WTC11 (cell line): ENCODE data around the gene NEMP2. TPM values are rescaled to one million over a fixed set of nuclear protein-coding genes. Genes with fewer than 3 reads are reported as not detected.
"Not testable (repeated sequence)": the region's sequence is repeated elsewhere in the genome, so short reads cannot be mapped to it uniquely, and the experiment has no call there.

Source experiments
- ATAC-seq: fragments of 200-7000 bp; cut with Tn5 transposase; 2 replicates; pipeline ENCODE4 v1.10.0; 2021; ENCODE audit warnings: mild to moderate bottlenecking, moderate library complexity
- CTCF ChIA-PET: fragments of 300-600 bp; sonication (Branson Sonifier 250); formaldehyde crosslinking; loops from one replicate; lab custom pipeline; 2021; ENCODE audit warnings: antibody characterized with exemption; lab: Charles Lee
- POLR2A ChIA-PET: fragments of 350-600 bp; sonication (Branson Sonifier 250); formaldehyde crosslinking; loops from one replicate; lab custom pipeline; 2021; ENCODE audit warnings: antibody characterized with exemption; lab: Charles Lee
- DNase-seq: peaks from one replicate; pipeline ENCODE4 v3.0.0; 2021; ENCODE audit warnings: low spot score
- H3K27ac Mint-ChIP-seq: 2 replicates; pipeline ENCODE4 v1.8.0; 2021; ENCODE audit warnings: mixed read lengths
- H3K27me3 Mint-ChIP-seq: 2 replicates; pipeline ENCODE4 v1.8.0; 2021; ENCODE audit warnings: low read depth, mild to moderate bottlenecking, moderate library complexity, mixed read lengths
- H3K36me3 Mint-ChIP-seq: 2 replicates; pipeline ENCODE4 v1.8.0; 2021; ENCODE audit warnings: mixed read lengths
- H3K4me1 Mint-ChIP-seq: 2 replicates; pipeline ENCODE4 v1.8.0; 2022; ENCODE audit warnings: mixed read lengths
- H3K4me3 Mint-ChIP-seq: 2 replicates; pipeline ENCODE4 v1.8.0; 2021; ENCODE audit warnings: mild to moderate bottlenecking, moderate library complexity, mixed read lengths
- H3K9me3 Mint-ChIP-seq: 2 replicates; pipeline ENCODE4 v1.8.0; 2021; ENCODE audit warnings: mixed read lengths
- CBFB ChIP-seq: sonication (generic); formaldehyde crosslinking; IDR thresholded peaks from 2 replicates; pipeline ENCODE4 v1.8.1; 2022; ENCODE audit warnings: mild to moderate bottlenecking, low read depth, missing genetic modification reagents
- ELF4 ChIP-seq: sonication (generic); formaldehyde crosslinking; IDR thresholded peaks from 2 replicates; pipeline ENCODE4 v1.8.1; 2022; ENCODE audit warnings: low read depth, mild to moderate bottlenecking, moderate library complexity, missing genetic modification reagents
- FOXJ3 ChIP-seq: sonication (generic); formaldehyde crosslinking; IDR thresholded peaks from 2 replicates; pipeline ENCODE4 v1.9.0; 2021; ENCODE audit warnings: missing genetic modification reagents, mild to moderate bottlenecking, borderline replicate concordance
- GABPB1 ChIP-seq: sonication (generic); formaldehyde crosslinking; IDR thresholded peaks from 2 replicates; pipeline ENCODE4 v1.8.1; 2023; ENCODE audit warnings: mild to moderate bottlenecking, missing genetic modification reagents
- JAZF1 ChIP-seq: fragments of 250-450 bp; sonication (Bioruptor Pico); IDR thresholded peaks from 2 replicates; pipeline ENCODE4 v1.9.0; 2021; ENCODE audit warnings: moderate library complexity, mild to moderate bottlenecking, inconsistent platforms
- JUN ChIP-seq: sonication (generic); formaldehyde crosslinking; IDR thresholded peaks from 2 replicates; pipeline ENCODE4 v1.8.0; 2023; ENCODE audit warnings: mild to moderate bottlenecking, missing genetic modification reagents
- RORB ChIP-seq: fragments of 250-450 bp; sonication (Bioruptor Pico); IDR thresholded peaks from 2 replicates; pipeline ENCODE4 v1.9.0; 2021; ENCODE audit warnings: mild to moderate bottlenecking
- ZNF263 ChIP-seq: sonication (generic); formaldehyde crosslinking; IDR thresholded peaks from 2 replicates; pipeline ENCODE4 v1.8.1; 2022; ENCODE audit warnings: low read depth, mild to moderate bottlenecking, moderate library complexity, missing genetic modification reagents
- total RNA-seq: library from RNA; stranded (reverse); gene quantifications from 3 replicates; pipeline ENCODE4 v1.2.3, GENCODE V29; 2021
- TF ChIP-seq, protein P1 (sequence below): sonication (generic); formaldehyde crosslinking; IDR thresholded peaks from 2 replicates; pipeline ENCODE4 v1.8.1; 2023; ENCODE audit warnings: mild to moderate bottlenecking, missing genetic modification reagents
- TF ChIP-seq, protein P2 (sequence below): sonication (generic); formaldehyde crosslinking; IDR thresholded peaks from 2 replicates; pipeline ENCODE4 v1.8.1; 2023; ENCODE audit warnings: mild to moderate bottlenecking, missing genetic modification reagents, borderline replicate concordance
- TF ChIP-seq, protein P3 (sequence below): sonication (generic); formaldehyde crosslinking; IDR thresholded peaks from 2 replicates; pipeline ENCODE4 v1.8.1; 2022; ENCODE audit warnings: mild to moderate bottlenecking, moderate library complexity, missing genetic modification reagents
- TF ChIP-seq, protein P4 (sequence below): fragments of 250-450 bp; sonication (Bioruptor Pico); IDR thresholded peaks from 2 replicates; pipeline ENCODE4 v2.1.2; 2022; ENCODE audit warnings: mild to moderate bottlenecking, moderate library complexity
- TF ChIP-seq, protein P5 (sequence below): sonication (generic); formaldehyde crosslinking; IDR thresholded peaks from 2 replicates; pipeline ENCODE4 v1.8.1; 2022; ENCODE audit warnings: low read depth, missing genetic modification reagents, borderline replicate concordance

Gene NEMP2
- total RNA-seq, 1 experiment from 2014 or later = 7.2 TPM

DNA sequence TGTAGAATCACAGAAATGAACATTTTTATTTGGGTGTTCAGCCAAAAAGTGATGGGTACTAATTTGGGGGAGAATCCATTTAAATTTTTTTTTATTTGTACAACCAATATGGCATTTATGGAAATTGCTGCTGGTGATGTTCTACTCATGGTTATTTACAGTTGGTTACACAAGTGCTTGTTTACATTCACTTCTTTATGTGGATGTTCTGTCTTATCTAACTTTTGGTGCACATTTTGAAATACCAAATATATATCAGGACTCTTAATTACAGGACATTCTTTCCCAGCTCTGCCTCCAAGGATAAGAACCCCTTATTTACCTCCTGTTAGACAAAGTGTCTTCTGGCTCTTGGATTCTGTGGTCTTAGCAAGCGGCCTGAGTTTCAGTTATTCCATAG, 35.2 kb downstream of the NEMP2 start (continued):
- TF ChIP-seq ELF4 (CRISPR knock-in tag) = no peak
- TF ChIP-seq CBFB = no peak
- TF ChIP-seq, protein P1, sequence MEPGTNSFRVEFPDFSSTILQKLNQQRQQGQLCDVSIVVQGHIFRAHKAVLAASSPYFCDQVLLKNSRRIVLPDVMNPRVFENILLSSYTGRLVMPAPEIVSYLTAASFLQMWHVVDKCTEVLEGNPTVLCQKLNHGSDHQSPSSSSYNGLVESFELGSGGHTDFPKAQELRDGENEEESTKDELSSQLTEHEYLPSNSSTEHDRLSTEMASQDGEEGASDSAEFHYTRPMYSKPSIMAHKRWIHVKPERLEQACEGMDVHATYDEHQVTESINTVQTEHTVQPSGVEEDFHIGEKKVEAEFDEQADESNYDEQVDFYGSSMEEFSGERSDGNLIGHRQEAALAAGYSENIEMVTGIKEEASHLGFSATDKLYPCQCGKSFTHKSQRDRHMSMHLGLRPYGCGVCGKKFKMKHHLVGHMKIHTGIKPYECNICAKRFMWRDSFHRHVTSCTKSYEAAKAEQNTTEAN (CRISPR knock-in tag) = no peak

DNA sequence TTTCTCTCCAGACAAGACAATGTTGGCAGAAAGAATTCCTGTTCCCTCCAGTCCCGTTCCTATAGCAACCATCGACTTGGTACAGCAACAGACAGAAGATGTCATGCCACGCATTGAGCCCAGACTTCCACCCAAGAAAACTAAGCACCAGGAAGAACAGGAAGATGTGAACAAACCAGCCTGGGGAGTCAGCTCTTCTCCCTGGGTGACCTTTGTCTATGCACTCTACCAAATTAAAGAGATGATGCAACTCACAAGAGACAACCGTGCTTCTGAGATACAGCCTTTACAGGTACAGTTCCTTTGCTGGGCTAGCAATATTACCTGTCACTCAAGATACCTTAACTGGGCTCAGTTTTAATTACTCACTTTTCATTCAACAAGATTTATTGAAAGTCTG, 37.1 kb downstream of the NEMP2 start:
- DNase-seq = no peak
- no peak overlapping the region for H3K4me3 Mint-ChIP-seq

DNA sequence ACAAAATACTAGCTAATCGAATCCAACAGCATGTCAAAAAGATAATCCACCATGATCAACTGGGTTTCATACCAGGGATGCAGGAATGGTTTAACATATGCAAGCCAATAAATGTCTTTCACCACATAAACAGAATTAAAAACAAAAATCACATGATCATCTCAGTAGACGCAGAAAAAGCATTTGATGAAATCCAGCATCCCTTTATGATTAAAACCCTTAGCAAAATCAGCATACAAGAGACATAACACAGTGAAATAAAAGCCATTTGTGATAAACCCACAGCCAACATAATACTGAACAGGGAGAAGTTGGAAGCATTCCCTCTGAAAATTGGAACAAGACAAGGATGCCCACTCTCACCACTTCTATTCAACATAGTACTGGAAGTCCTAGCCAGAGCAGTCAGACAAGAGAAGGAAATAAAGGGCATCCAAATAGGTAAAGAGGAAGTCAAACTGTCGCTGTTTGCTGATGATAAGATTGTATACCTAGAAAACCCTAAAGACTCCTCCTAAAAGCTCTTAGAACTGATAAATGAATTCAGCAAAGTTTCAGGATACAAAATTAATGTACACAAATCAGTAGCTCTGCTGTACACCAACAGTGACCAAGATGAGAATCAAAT, 39.8 kb downstream of the NEMP2 start:
- H3K4me3 Mint-ChIP-seq, H3K27ac Mint-ChIP-seq, H3K27me3 Mint-ChIP-seq, POLR2A ChIA-PET, DNase-seq, ATAC-seq, CTCF ChIA-PET, H3K4me1 Mint-ChIP-seq: not testable (repeated sequence)
- peaks cover 22% of the 10 kb centered on the region for H3K9me3 Mint-ChIP-seq
- peaks cover 20% of the 10 kb centered on the region for H3K36me3 Mint-ChIP-seq

More for the DNA sequence above, 37.1 kb downstream of the NEMP2 start:
- Mint-ChIP-seq H3K4me1 (peaks cover 10% of the 10 kb centered on the region), H3K36me3 (peaks cover 12% of the 10 kb centered on the region), H3K9me3 (peaks cover 14% of the 10 kb centered on the region), H3K27ac (no peak overlapping the region), H3K27me3 (no peaks in the 10 kb centered on the region)
- ATAC-seq = no peak
- TF ChIP-seq, protein P2, sequence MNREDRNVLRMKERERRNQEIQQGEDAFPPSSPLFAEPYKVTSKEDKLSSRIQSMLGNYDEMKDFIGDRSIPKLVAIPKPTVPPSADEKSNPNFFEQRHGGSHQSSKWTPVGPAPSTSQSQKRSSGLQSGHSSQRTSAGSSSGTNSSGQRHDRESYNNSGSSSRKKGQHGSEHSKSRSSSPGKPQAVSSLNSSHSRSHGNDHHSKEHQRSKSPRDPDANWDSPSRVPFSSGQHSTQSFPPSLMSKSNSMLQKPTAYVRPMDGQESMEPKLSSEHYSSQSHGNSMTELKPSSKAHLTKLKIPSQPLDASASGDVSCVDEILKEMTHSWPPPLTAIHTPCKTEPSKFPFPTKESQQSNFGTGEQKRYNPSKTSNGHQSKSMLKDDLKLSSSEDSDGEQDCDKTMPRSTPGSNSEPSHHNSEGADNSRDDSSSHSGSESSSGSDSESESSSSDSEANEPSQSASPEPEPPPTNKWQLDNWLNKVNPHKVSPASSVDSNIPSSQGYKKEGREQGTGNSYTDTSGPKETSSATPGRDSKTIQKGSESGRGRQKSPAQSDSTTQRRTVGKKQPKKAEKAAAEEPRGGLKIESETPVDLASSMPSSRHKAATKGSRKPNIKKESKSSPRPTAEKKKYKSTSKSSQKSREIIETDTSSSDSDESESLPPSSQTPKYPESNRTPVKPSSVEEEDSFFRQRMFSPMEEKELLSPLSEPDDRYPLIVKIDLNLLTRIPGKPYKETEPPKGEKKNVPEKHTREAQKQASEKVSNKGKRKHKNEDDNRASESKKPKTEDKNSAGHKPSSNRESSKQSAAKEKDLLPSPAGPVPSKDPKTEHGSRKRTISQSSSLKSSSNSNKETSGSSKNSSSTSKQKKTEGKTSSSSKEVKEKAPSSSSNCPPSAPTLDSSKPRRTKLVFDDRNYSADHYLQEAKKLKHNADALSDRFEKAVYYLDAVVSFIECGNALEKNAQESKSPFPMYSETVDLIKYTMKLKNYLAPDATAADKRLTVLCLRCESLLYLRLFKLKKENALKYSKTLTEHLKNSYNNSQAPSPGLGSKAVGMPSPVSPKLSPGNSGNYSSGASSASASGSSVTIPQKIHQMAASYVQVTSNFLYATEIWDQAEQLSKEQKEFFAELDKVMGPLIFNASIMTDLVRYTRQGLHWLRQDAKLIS (CRISPR knock-in tag) = no peak
- TF ChIP-seq ZNF263 (CRISPR knock-in tag) (no peak), JAZF1 (CRISPR knock-in tag) (no peak), GABPB1 (CRISPR knock-in tag) (peak; percentile 72)
- ChIA-PET POLR2A (no interaction called here), CTCF (no interaction called here)

DNA sequence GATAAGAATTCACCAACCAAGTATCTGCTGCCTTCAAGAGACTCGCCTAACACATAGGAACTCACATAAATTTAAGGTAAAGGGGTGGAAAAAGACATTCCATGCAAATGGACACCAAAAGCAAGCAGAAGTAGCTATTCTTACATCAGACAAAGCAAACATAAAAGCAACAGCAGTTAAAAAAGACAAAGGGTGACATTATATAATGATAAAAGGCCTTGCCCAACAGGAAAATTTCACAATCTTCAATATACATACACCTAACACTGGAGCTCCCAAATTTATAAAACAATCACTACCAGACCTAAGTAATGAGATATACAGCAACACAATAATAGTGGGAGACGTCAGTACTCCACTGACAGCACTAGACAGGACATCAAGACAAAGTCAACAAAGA, 41.4 kb downstream of the NEMP2 start:
- H3K27me3 Mint-ChIP-seq = no peaks in the 10 kb centered on the region
- peaks cover 18% of the 10 kb centered on the region for H3K4me1 Mint-ChIP-seq
- peaks cover 20% of the 10 kb centered on the region for H3K36me3 Mint-ChIP-seq
- no peak for ATAC-seq
- no peak for DNase-seq
- peaks cover 22% of the 10 kb centered on the region for H3K9me3 Mint-ChIP-seq
- POLR2A ChIA-PET = no interaction called here
- H3K4me3 Mint-ChIP-seq = no peak overlapping the region
- no peak overlapping the region for H3K27ac Mint-ChIP-seq
- CTCF ChIA-PET = no interaction called here
- TF ChIP-seq, protein P3, sequence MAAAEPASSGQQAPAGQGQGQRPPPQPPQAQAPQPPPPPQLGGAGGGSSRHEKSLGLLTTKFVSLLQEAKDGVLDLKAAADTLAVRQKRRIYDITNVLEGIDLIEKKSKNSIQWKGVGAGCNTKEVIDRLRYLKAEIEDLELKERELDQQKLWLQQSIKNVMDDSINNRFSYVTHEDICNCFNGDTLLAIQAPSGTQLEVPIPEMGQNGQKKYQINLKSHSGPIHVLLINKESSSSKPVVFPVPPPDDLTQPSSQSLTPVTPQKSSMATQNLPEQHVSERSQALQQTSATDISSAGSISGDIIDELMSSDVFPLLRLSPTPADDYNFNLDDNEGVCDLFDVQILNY (CRISPR knock-in tag) = no peak
- 0 out of 2 replicates have a peak, but pooled peaks have one; percentile 55 for TF ChIP-seq GABPB1 (CRISPR knock-in tag)

DNA sequence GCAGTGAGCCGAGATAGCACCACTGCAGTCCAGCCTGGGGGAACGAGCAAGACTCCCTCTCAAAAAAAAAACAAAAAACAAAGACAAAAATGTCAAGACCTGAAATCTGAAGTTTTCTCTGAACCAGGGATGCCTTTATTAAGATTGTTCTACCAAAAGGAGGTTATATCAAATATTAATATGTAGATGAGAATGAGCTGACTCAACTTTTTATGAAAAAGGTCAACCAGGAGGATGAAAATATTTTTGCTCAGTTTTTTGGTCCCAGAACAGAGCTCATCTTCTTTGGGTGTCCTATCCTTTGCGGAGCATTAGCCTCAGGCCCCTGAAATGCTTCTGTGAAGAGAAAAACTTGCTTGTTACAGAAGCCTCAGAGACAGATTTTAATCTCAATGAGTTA, 44.0 kb downstream of the NEMP2 start:
- ATAC-seq = no peak
- CTCF ChIA-PET = no interaction called here
- no peak overlapping the region for H3K27ac Mint-ChIP-seq

More for the DNA sequence above, 44.0 kb downstream of the NEMP2 start:
- Mint-ChIP-seq H3K36me3 (peaks cover 20% of the 10 kb centered on the region), H3K9me3 (peaks cover 25% of the 10 kb centered on the region), H3K4me1 (peaks cover 19% of the 10 kb centered on the region), H3K27me3 (no peaks in the 10 kb centered on the region), H3K4me3 (no peak overlapping the region)
- POLR2A ChIA-PET = no interaction called here
- no peak for DNase-seq
- TF ChIP-seq, protein P4, sequence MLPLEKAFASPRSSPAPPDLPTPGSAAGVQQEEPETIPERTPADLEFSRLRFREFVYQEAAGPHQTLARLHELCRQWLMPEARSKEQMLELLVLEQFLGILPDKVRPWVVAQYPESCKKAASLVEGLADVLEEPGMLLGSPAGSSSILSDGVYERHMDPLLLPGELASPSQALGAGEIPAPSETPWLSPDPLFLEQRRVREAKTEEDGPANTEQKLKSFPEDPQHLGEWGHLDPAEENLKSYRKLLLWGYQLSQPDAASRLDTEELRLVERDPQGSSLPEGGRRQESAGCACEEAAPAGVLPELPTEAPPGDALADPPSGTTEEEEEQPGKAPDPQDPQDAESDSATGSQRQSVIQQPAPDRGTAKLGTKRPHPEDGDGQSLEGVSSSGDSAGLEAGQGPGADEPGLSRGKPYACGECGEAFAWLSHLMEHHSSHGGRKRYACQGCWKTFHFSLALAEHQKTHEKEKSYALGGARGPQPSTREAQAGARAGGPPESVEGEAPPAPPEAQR (CRISPR knock-in tag) = no peak
- no peak for TF ChIP-seq JUN (CRISPR knock-in tag)
- TF ChIP-seq RORB (CRISPR knock-in tag) = no peak
- TF ChIP-seq, protein P5, sequence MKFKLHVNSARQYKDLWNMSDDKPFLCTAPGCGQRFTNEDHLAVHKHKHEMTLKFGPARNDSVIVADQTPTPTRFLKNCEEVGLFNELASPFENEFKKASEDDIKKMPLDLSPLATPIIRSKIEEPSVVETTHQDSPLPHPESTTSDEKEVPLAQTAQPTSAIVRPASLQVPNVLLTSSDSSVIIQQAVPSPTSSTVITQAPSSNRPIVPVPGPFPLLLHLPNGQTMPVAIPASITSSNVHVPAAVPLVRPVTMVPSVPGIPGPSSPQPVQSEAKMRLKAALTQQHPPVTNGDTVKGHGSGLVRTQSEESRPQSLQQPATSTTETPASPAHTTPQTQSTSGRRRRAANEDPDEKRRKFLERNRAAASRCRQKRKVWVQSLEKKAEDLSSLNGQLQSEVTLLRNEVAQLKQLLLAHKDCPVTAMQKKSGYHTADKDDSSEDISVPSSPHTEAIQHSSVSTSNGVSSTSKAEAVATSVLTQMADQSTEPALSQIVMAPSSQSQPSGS = no peak
- no peak for TF ChIP-seq FOXJ3 (CRISPR knock-in tag)
